ENCODE data around the gene C1orf50. TPM values are rescaled to one million over a fixed set of nuclear protein-coding genes. Genes with fewer than 3 reads are reported as not detected.

C1orf50 gene
- total RNA-seq, 1 donor from 2014 or later = 13.1 TPM

- intact Hi-C loops (cut with micrococcal nuclease) = loop anchor here (5.0 kb wide), 2 partner anchors 111 to 879 kb away; partner anchors contain the start of gene PPIH
- POLR2A ChIA-PET = interaction anchor here (0.6 to 3.1 kb wide), 4 partner anchors 48 to 580 kb away, joined by 3 to 32 read pairs (median 7); partner anchors contain the start of genes ERMAP and SVBP
- H3K4me1 Mint-ChIP-seq = peaks cover 33% of the 10 kb centered on the region
- no peaks in the 10 kb centered on the region for H3K9me3 Mint-ChIP-seq
- no peak overlapping the region for H3K4me3 Mint-ChIP-seq
- no peak for ATAC-seq (ENCODE audit: low read depth)
- peak overlapping the region; percentile 93 for H3K27ac Mint-ChIP-seq
- H3K27me3 Mint-ChIP-seq = no peaks in the 10 kb centered on the region
- no peak for TF ChIP-seq CTCF (IDR thresholded peaks at IDR 0.05)
- H3K36me3 Mint-ChIP-seq (ENCODE audit: low read depth) = peaks cover 22% of the 10 kb centered on the region
- CTCF ChIA-PET = interaction anchor here (1.8 kb wide), 1 partner anchor 9 kb away, joined by 6 read pairs; no protein-coding TSS in a partner anchor
- DNase-seq = no peak
These were observed 1.1 kb downstream of the C1orf50 start for GRCh38 chr1:42768172-42768571.

GRCh38 chr1:42769811-42770210, 2.8 kb downstream of the C1orf50 start:
- no peak overlapping the region for H3K27ac Mint-ChIP-seq
- CTCF ChIA-PET = no interaction called here

GRCh38 chr1:42773420-42773819, 6.4 kb downstream of the C1orf50 start:
- POLR2A ChIA-PET = no interaction called here
- Mint-ChIP-seq H3K27me3 (no peaks in the 10 kb centered on the region), H3K4me1 (peaks cover 22% of the 10 kb centered on the region), H3K27ac (no peak overlapping the region), H3K4me3 (no peak overlapping the region), H3K9me3 (no peaks in the 10 kb centered on the region), H3K36me3 (ENCODE audit: low read depth) (peaks cover 67% of the 10 kb centered on the region)
- no peak for TF ChIP-seq CTCF (IDR thresholded peaks at IDR 0.05)
- DNase-seq = no peak
- CTCF ChIA-PET = interaction anchor here (1.3 to 1.8 kb wide), 2 partner anchors 139 to 301 kb away, joined by 3 to 6 read pairs; no protein-coding TSS in a partner anchor
- no peak for ATAC-seq (ENCODE audit: low read depth)
- intact Hi-C loops (cut with micrococcal nuclease) = no loop called here

More at GRCh38 chr1:42769811-42770210, 2.8 kb downstream of the C1orf50 start:
- DNase-seq (no peak), ATAC-seq (ENCODE audit: low read depth) (no peak)
- Mint-ChIP-seq H3K36me3 (ENCODE audit: low read depth) (peaks cover 38% of the 10 kb centered on the region), H3K4me1 (peaks cover 33% of the 10 kb centered on the region), H3K4me3 (no peak overlapping the region), H3K9me3 (no peaks in the 10 kb centered on the region), H3K27me3 (no peaks in the 10 kb centered on the region)
- intact Hi-C loops (cut with micrococcal nuclease) = loop anchor here (5.0 kb wide), 2 partner anchors 113 to 877 kb away; partner anchors contain the start of gene PPIH
- no peak for TF ChIP-seq CTCF (IDR thresholded peaks at IDR 0.05)
- POLR2A ChIA-PET = interaction anchor here (0.9 kb wide), 1 partner anchor 189 kb away, joined by 3 read pairs; the partner anchor contains the start of gene SLC2A1

- Mint-ChIP-seq H3K27ac (no peak overlapping the region), H3K27me3 (no peaks in the 10 kb centered on the region), H3K4me1 (peaks cover 13% of the 10 kb centered on the region), H3K36me3 (ENCODE audit: low read depth) (peaks cover 73% of the 10 kb centered on the region), H3K4me3 (no peak overlapping the region), H3K9me3 (no peaks in the 10 kb centered on the region)
- TF ChIP-seq CTCF (IDR thresholded peaks at IDR 0.05) = no peak
- no peak for ATAC-seq (ENCODE audit: low read depth)
- ChIA-PET POLR2A (no interaction called here), CTCF (interaction anchor here (1.3 to 1.8 kb wide), 2 partner anchors 138 to 299 kb away, joined by 3 to 6 read pairs; no protein-coding TSS in a partner anchor)
- DNase-seq = no peak
- intact Hi-C loops (cut with micrococcal nuclease) = loop anchor here (5.0 kb wide), 1 partner anchor 452 kb away; no protein-coding TSS in a partner anchor
These were observed 8.0 kb downstream of the C1orf50 start for GRCh38 chr1:42774928-42775526.

GRCh38 chr1:42776502-42776901, 9.5 kb downstream of the C1orf50 start:
- ATAC-seq (ENCODE audit: low read depth) = no peak
- ChIA-PET CTCF (interaction anchor here (0.9 to 3.7 kb wide), 7 partner anchors 8 to 300 kb away, joined by 3 to 52 read pairs (median 6); partner anchors contain the start of genes C1orf50 and P3H1), POLR2A (interaction anchor here (1.4 kb wide), 1 partner anchor 10 kb away, joined by 3 read pairs; the partner anchor contains the start of genes C1orf50 and P3H1)
- Mint-ChIP-seq H3K9me3 (no peaks in the 10 kb centered on the region), H3K27me3 (no peaks in the 10 kb centered on the region), H3K4me3 (no peak overlapping the region), H3K4me1 (peaks cover 8% of the 10 kb centered on the region), H3K27ac (no peak overlapping the region), H3K36me3 (ENCODE audit: low read depth) (peaks cover 80% of the 10 kb centered on the region)
- intact Hi-C loops (cut with micrococcal nuclease) = loop anchor here (5.0 kb wide), 1 partner anchor 451 kb away; no protein-coding TSS in a partner anchor
- DNase-seq = no peak
- no peak for TF ChIP-seq CTCF (IDR thresholded peaks at IDR 0.05)
